Ramos (cell line): ENCODE data around the gene SF3A2.

Experiments used
- in situ Hi-C: fragments of 300-500 bp; cut with MboI; formaldehyde crosslinking; loops from one replicate; pipeline ENCODE4 v1.14.3; 2022; ENCODE audit warnings: low sequenced_read_pairs; ENCODE audit not compliant: unreplicated experiment

SF3A2 gene

DNA sequence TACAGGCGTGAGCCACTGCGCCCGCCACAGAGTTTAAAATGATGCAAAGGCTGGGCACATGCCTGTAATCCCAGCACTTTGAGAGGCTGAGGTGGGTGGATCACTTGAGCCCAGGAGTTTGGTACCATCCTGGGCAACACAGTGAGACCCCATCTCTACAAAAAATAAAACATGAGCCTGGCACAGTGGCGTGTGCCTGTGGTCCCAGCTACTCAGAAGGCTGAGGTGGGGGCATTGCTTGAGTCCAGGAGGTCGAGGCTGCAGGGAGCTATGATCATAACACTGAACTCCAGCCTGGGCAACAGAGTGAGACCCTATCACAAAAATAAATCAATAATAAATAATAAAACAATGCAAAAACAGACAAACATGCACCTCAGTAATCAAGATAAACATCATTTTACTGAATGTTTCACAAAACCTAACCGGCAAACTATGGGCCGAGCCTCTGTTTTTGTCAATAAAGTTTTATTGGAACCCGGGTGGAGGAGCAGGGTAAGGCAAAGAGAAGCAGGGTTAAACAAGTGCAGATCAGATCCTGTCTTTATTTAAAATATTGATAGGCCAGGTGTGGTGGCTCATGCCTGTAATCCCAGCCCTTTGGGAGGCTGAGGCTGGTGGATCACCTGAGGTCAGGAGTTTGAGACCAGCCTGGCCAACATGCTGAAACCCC lies 47.3 kb downstream of the SF3A2 start:
- in situ Hi-C loops = no loop called here

DNA sequence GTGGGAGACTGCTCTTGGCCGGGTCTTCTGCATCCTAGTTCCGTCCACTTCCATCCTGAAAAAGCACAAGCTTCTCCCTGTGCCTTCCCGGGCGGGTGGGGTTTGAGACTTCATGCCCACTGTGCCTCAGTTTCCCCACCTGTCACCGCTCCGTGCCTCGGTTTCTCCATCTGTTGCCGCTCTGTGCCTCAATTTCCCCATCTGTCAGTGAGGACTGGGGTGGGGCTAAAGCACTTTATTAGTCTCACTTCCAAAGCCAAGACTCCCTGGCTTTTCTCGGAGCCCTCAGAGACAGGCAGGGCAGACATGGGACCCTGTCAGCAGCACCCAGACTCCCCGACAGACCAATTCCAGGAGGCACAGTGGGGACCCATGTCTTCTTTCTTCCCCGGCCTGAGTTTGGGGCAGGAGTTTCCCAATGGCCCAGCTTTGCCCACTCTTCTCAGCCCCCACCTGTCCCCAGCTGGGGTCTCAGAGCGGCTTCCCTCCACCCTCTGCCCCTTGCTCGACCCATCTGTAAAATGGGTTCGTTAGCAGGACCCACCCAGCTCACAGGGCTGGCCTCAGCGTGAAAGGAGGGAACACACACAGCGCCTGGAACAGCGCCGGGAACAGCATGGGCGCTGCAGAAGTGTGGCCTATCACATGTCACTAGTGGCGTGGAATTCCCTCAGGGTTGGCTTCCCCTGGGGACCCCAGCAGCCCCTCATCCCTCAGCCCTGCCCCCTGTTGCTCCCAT lies 49.9 kb downstream of the SF3A2 start:
- in situ Hi-C loops = no loop called here

DNA sequence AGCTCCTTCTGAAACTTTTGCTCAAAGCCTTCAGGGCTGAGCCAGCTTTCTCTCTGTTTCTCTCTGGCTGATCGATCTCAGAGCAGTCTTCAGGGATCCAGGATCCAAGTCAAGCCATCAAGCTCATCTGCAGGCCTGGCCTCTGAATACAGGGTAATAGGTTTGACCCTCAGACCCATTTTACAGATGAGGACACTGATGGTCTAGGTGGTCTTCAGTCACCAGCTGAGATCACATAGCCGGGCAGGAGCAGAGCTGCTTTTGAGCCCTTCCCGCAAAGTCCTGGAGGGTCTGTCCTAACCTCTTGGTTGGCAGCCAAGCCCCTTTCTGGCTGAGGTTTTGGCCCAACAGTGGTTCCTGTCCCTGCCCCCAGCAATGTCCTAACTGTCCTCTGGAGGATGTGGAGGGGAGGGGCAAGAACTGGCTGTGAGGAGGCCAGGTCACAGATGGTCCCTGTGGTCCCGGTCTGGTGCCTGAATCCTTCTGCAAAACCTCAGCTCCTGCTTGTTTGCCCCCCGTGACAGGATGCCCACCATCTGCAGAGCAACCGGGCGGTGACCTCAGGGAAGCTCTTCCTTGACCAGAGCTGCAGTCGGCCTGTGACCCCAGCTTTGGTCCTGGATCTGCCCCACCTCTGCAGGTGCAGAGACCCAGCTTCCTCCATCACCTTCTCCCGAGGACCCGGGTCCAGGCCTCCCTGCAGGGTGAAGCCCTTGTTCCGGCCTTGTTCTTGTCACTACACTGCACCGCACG lies 51.1 kb downstream of the SF3A2 start:
- in situ Hi-C loops = no loop called here

DNA sequence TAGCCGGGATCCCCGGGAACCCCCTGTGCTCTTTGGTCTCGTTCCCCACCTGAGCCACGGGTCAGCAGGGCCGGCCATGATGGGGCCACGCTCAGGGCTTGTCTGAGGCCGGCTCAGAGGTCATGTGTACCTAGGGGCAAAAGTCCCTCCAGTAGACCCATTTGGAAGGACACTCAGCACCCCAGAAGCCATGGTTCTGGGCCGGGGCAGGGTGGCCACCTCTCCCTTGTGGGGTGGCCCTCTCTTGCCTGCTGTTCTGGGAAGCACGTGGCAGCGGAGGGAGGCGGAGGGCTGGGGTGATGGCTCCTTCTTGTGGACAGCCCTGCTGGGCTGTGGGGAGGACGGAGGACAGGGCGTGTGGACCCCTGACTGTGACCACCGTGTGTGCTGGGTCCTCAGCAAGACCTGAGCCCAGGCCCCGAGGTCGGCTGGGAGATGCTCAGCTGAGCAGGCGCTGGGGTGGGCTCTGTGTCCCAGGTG lies 51.8 kb downstream of the SF3A2 start:
- in situ Hi-C loops = no loop called here

DNA sequence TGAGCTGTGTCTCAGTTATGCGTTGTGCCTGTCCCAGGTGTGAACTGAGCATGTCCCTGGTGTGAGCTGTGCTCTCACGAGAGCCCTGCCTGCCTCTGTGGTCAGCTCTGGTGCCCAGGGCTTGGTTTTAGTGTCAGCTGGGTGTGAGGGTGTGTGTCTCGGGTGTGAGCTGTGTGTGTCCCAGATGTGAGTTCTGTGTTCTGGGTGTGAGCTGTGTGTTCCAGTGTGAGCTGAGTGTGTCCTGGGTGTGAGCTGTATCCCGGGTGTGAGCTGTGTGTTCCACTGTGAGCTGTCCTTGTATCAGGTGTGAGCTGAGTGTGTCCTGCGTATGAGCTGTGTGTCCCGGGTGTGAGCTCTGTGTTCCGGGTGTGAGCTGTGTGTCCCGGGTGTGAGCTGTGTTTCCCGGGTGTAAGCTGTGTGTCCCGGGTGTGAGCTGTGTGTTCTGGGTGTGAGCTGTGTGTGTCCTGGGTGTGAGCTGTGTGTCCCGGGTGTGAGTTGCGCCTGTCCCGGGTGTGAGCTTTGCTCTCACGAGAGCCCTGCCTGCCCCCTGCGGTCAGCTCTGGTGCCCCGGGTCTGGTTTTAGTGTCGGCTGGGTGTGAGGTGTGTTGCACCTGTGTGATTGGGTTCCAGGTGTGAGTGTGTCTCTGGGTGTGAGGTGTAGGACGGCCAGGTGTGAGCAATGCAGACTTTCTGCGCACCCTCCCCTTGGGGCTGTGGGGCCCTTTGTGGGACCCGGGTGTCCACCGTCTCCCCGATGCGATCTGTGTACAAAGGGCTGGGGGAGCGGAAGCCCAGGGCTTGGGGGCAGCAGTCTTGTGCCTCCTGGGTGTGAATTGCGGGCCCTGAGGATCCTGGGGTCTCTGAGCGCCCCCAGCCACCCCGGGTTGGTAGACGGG lies 52.4 kb downstream of the SF3A2 start:
- in situ Hi-C loops = no loop called here

DNA sequence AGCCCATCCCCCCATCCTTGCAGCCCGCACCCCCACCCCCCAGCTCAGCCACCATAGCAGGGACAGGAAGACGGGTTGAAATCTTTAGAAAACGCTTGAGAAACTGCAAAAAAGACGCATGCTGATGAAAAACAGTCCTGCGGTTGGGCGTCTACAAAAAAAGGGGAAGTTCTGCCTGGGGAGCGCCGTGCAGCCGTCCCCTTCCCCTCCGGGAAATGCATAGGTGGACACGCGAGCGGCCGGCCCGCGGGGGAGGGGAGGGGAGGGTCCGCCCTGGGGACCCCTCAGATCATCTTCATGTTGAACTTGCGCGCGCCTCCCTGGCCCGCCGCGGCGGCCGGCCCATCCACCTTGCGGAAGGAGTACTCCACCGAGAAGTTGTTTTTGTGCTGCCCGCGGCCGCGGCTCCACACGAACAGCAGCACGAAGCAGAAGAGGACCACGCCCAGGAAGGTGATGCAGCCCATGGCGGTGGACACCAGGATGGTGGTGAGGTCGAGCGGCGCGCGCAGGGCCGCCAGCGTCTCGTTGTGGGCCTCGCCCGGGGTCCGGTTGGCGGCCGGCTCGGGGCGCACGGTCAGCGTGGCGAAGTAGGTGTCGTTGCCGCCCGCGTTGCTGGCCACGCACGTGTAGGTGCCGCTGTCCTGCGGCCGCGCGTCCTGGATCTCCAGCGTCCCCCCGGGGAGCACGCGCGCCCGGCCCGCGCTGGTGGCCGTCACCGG lies 53.3 kb downstream of the SF3A2 start:
- in situ Hi-C loops = no loop called here

DNA sequence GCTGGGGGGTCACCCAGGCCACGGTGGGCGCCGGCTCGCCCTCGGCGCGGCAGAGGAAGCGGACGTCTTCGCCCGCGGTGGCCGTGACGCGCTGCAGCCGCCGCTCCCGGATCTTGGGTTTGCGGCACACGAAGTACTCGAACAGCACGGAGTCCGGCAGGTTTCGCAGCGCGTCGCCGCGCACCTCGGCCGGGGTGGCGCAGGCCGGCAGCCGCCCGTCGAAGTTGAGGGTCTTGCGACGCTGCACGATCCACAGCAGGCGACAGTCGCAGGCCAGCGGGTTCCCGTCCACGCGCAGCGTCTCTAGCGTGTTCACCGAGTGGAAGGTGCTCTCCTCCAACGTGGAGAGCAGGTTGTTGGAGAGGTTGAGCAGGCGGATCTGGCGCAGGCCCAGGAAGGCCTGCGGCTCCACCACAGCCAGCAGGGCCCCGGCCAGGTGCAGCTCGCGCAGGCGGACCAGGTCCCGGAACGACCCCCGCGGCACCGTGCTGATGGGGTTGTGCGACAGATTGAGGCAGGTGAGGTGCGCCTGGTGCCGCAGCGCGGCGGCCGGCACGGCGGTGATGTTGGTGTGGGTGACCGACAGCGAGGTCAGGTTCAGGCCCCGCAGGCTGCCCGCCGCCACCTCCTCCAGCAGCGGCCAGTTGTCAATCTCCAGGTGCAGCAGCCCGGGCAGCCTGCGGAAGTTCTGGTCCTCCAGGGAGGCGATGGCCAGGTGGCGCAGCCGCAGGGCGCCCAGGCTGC lies 54.0 kb downstream of the SF3A2 start:
- in situ Hi-C loops = no loop called here

DNA sequence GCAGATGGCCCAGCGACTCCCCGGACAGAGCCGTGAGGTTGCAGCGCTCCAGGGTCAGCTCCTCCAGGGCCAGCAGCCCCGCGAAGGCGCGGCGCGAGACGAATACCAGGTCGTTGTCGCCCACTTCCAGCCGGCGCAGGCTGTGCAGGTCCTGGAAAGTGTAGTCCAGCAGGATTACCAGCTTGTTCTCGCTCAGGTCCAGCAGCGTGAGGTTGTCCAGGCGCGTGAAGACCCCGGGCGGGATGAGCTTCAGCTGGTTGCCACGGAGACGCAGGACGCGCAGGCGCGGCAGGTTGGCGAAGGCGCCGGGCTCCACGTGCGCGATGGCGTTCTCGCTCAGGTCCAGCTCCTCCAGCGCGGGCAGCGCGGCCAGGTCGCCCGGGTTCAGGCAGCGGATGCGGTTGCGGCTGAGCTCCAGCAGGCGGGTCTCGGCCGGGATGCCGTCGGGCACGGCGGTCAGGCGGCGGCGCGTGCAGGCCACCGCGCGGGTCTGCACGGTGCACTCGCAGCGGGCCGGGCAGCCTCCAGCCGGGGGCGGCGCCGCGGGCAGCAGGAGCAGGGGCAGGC lies 54.6 kb downstream of the SF3A2 start:
- in situ Hi-C loops = no loop called here

DNA sequence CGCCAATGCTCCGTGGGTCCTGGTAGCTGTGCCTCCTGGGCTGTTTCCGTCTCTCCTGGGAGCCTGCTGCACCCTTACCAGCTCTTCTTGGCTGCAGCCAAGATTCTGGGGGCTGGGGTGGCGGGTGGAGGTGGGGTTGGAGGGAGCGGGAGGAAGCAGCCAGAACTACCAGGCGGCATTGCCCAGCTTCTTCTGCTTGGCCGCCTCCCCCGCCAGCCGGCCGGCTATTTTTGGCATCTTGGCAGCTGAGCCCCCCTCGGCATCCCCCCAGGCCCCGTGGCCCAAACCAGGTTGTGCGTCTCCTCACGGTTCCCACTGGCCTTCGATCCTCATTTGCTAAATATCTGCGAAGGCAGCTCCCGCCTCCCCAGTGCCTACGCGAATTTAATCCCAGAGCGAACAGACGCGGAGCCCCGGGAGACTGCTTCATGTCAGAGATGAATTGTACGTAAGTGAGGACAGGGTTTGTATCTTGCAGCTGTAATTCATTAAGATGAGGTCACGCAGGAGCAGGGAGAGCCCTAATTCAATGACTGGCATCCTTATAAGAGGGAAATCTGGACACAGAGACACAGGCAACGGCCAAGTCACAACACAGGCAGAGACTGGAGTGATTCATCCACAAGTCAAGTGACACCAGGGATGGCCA lies 58.2 kb downstream of the SF3A2 start:
- in situ Hi-C loops = no loop called here

DNA sequence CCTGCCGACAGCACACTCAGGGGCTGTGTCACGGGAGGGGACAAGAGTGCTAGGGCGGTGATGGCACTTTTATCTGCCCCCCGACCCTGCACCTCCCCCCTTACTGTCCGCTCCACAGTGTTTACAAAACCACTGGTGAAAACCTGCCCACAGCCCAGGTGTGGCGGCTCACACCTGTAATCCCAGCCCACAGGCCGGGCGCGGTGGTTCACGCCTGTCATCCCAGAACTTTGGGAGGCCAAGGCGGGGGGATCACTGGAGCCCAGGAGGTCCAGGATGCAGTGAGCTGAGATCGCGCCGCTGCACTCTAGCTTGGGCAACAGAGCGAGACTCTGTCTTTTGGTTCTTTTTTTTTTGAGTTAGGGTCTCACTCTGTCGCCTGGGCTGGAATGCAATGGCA lies 59.5 kb downstream of the SF3A2 start:
- in situ Hi-C loops = no loop called here
